ENCODE measurements around the gene ASPSCR1. TPM values are rescaled to one million over a fixed set of nuclear protein-coding genes. Genes with fewer than 3 reads are reported as not detected.
"Not testable (repeated sequence)": the region's sequence is repeated elsewhere in the genome, so short reads cannot be mapped to it uniquely, and the experiment has no call there.

ASPSCR1 gene
- total RNA-seq, 1 experiment from 2014 or later = 85.0 TPM

GRCh38 chr17:81940538-81941483 is 36.6 kb upstream of the ASPSCR1 start:
- no peak for DNase-seq (ENCODE audit: low spot score)

DNA sequence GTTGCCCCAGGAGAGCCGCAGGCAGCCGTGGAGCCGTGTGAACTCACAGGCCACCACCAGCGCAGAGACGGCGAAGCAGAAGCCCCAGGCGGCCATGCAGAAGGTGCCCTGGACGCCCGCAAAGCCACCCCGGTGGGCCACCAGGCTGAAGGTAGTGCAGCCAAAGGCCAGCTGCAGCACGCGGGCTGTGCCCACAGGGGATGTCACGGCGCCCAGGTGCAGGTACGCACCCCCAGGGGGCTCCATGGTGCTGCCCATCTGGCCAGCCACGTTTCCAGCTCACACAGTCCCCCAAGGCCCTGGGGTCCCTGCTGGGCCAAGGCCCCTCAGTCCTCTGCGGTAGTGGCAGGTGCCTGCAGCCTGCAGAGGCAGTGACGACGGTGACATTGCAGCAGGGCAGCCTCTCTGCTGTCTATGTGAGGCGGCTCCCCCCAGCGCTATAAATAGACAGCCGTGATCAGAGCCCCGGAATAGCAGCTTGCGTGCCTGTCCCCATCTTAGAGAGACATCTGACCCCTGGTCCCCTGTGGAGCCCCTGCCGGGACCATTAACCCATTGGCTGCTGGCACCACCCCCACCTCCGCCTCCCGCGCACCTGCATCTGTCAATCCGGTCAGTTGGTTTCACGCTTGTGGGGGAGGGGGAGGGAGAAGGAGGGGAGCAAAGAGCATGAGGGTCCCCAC is 35.8 kb upstream of the ASPSCR1 start:
- DNase-seq (ENCODE audit: low spot score) = no peak

DNA sequence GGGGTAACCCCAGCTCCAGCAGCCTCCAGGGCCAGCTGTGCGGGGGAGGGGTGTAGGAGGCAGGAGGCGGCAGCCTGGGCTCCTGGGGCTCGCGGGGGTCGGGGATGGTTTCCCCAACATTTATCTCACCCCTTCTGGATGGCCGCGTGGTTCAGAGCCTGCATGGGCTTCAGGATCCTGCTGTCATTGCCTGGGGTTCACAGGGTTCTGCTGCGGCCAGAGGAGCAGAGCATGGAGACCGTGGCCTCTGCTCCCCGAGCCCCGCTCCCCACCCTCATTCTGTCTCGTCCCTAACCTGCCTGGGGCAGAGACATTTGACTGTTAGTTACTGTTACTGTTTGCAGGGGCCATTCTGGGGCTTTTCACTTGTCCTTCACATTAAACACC is 35.3 kb upstream of the ASPSCR1 start:
- no peak for DNase-seq (ENCODE audit: low spot score)

DNA sequence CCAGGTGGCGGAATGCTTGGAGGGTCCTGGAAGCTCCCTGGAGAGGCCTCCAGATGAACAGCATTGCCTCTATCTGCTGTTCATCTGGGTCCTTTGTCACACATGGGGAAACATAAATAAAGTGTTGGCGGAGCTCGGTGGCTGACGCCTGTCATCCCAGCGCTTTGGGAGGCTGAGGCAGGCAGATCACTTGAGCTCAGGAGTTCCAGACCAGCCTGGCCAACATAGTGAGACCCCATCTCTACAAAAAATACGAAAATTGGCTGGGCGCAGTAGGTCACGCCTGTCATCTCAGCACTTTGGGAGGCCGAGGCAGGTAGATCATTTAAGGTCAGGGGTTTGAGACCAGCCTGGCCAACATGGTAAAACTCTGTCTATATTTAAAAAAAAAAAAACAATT is 32.6 kb upstream of the ASPSCR1 start:
- no peak for DNase-seq (ENCODE audit: low spot score)

GRCh38 chr17:81947189-81947588 is 30.2 kb upstream of the ASPSCR1 start, which contains the start of gene MYADML2:
MYADML2 (minus strand) TSS chr17:81947233; CDS start chr17:81941741, 5,492 bp downstream.
- DNase-seq (ENCODE audit: low spot score) = no peak

DNA sequence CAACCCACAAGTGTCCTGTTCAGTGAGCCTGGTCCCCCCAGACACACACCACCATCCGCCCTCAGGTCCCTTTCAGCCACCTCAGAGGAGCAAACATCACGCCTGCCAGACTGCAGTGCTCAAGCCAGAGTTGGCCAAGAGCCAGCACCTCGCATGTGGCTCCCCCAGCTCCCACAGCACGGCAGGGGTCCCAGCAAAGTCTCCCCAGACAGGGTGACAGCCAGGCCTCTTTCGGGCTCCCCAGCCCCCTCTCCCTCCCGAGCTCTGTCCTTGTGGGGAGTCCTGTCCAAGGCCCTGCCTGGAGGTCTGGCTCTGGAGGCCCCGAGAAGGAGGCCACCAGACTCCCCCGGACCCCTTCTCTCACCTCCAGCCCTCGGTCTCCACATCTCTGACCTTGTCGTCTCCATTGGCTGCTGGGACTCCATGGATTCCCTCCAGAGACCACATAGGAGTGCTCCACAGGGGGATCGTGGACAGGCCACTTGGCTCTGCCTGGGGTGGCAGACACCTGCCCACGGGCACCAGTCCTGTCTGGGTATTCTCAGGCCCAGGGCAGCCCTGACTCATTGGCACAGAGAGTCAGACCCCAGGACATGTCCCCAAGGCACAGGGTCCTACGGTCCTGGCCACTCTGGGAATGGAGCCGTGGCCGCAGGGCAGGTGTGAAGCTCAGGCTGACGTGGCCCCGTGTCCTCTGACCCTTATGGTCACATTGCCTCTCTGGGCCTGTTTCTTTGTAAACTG is 28.6 kb upstream of the ASPSCR1 start:
- DNase-seq (ENCODE audit: low spot score) = no peak

DNA sequence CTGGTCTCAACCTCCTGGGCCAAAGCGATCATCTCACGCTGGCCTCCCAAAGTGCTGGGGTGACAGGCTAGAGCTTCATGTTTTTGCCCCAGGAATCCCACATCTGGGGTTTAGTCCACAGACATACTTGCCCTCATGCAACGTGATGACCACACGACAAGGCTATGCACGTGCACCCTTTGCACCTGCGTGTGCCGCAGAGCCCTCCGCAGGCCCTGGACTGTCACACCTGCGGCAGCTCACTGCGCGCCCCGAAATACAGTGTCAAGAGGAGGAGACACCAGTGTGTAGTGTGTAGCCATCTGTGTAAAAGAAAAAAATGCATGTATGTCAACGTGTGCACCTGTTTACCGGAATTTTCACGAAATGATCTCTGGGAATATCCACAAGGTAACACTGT is 26.9 kb upstream of the ASPSCR1 start:
- DNase-seq (ENCODE audit: low spot score) = no peak

DNA sequence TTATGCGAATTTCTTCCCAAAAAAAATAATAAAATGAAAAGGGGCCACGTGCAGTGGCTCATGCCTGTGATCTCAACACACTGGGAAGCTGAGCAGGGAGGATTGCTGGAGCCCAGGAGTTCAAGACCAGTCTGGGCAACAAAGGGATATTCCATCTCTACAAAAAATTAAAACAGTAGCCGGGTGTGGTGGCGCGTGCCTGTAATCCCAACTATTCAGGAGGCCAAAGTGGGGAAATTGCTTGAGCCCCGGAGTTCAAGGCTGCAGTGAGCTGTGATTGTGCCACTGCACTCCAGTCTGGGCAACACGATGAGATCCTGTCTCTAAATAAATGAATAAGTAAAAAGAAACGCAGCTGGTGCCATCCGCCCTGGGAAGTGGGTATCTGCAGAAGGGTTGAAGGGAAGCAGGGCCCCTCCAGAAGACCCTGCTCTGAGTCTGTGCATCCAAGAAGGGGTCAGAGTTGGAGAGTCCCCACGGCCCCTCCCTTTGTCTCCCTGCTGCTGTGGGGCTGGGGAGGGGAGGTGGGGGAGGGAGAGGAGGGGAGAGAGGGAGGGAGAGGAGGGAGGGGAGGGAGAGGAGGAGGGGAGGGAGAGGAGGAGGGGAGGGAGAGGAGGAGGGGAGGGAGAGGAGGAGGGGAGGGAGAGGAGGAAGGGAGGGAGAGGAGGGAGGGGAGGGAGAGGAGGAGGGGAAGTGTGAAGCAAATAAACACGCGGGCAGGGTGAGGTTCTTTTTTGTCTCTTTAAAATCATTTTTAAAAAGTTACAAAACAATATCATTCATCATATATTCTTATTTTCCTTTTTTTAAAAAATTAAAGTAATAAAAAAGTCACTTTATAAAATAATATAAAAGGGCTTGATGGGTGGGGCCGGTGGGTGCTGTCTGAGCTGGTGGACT is 25.4 kb upstream of the ASPSCR1 start:
- no peak for DNase-seq (ENCODE audit: low spot score)

- no peak for DNase-seq (ENCODE audit: low spot score)
Observed at GRCh38 chr17:81952792-81953228, 24.6 kb upstream of the ASPSCR1 start.

DNA sequence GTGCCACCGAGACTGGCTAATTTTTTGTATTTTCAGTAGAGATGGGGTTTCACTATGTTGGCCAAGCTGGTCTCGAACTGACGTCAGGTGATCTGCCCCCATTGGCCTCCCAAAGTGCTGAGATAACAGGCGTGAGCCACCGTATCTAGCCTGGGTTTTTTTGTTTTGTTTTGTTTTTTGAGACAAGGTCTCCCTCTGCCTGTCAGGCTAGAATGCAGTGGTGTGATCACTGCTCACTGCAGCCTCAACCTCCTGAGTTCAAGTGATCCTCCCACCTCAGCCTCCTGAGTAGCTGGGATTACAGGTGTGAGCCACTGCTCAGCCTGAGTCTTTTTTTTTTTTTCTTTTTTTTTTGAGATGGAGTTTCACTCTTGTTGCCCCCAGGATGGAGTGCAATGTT is 24.0 kb upstream of the ASPSCR1 start:
- not testable (repeated sequence) for DNase-seq (ENCODE audit: low spot score)

DNA sequence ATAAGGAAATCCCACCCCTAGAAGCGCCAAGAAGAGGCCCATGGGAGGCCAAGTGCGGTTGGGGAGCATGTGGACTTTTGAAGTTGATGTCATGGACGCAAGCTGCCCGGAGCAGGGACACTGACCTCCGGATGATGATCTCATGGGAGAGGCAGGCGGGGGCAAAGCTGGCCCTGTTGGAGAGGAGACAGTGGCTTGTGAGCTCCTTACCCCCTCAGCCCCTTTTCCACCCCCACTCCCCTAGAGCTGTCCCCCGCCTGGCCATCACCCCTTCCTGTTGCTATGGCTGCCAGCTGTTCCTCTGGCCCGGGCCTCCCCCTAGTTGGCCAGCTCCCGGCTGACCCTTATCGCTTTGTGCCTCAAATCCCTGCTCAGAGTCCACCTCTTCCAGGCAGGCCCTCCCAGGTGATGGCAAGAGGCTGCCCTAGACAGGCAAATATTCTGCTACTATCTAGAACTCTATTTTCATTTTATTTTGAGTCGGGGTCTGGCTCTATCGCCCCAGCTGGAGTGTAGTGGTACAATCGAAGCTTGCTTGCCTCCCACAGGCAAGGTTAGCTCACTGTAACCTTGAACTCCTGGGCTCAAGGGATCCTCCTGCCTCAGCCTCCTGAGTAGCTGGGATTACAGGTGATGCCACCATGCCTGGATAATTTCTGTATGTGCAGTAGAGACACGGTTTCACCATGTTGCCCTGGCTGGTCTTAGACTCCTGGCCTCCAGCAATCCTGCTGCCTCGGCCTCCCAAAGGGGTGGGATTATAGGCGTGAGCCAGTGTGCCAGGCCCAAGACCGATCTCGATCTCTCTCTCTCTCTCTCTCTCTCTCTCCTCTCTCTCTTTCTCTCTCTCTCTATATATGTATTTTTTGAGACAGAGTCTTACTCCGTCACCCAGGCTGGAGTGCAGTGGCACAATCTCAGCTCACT is 23.0 kb upstream of the ASPSCR1 start:
- no peak for DNase-seq (ENCODE audit: low spot score)

- DNase-seq (ENCODE audit: low spot score) = no peak
Observed at GRCh38 chr17:81955058-81955681, 22.3 kb upstream of the ASPSCR1 start.

- DNase-seq (ENCODE audit: low spot score) = no peak
Observed at GRCh38 chr17:81955756-81956544, 21.5 kb upstream of the ASPSCR1 start.

GRCh38 chr17:81956607-81957589 is 20.5 kb upstream of the ASPSCR1 start:
- DNase-seq (ENCODE audit: low spot score) = no peak

- no peak for DNase-seq (ENCODE audit: low spot score)
Observed at GRCh38 chr17:81957691-81958432, 19.6 kb upstream of the ASPSCR1 start.

DNA sequence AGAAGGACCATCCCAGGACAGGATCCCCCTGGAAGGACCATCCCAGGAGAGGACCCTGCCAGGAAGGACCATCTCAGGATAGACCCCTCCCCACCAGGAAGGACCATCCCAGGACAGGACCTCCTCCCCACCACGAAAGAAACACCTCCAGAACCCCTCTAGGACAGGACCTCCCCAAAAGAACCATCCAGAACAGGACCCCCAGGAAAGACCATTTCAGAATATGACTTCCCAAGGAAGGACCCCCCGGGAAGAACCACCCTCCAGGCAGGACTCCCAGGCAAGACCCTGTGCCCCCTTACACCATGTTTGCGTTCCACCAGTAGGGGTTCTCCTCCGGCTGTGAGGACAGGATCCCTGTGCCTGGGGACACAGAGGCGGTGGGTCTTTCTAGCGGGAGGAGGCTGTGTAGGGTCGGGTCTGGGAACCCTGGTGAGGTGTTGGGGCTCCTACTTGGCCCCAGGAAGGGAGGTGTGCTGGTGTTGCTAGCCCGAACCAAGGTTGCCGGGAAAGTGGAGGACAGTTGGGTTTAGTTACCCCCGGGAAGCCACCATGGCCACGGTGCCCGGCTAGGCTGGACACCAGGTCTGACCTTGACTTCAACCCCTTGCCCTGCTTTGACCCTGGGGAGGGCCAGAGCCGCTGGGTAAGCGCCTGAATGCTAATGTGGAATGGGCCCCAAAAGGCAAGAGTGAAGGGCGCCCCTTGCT is 18.6 kb upstream of the ASPSCR1 start:
- DNase-seq (ENCODE audit: low spot score) = no peak

Data from HT-29 (cell line).